Trophoblast cell (in vitro differentiated cells and primary cell): ENCODE measurements around the gene COL23A1.

Source experiments
- DNase-seq, 2 donors: peaks; one replicate each; pipeline ENCODE4 v3.0.0-alpha.2; 2016
- H2AFZ ChIP-seq: 2 replicates; pipeline ENCODE4 v1.6.1; 2013; ENCODE audit warnings: low read length, moderate library complexity, mild to moderate bottlenecking; ENCODE audit not compliant: insufficient read depth, poor library complexity
- H2AK5ac ChIP-seq: 2 replicates; pipeline ENCODE4 v1.6.1; 2013; ENCODE audit warnings: mild to moderate bottlenecking, low read length
- H2BK120ac ChIP-seq: 2 replicates; pipeline ENCODE4 v1.6.1; 2013; ENCODE audit warnings: low read length, mild to moderate bottlenecking, moderate library complexity; ENCODE audit not compliant: insufficient read depth, poor library complexity
- H2BK12ac ChIP-seq: 2 replicates; pipeline ENCODE4 v1.6.1; 2013; ENCODE audit warnings: mild to moderate bottlenecking, low read length, moderate library complexity
- H2BK5ac ChIP-seq: 2 replicates; pipeline ENCODE4 v1.6.1; 2013; ENCODE audit warnings: low read length, low read depth, moderate library complexity, mild to moderate bottlenecking; ENCODE audit not compliant: poor library complexity
- H3K14ac ChIP-seq: 2 replicates; pipeline ENCODE4 v1.6.1; 2013; ENCODE audit warnings: mild to moderate bottlenecking, low read length
- H3K18ac ChIP-seq: 2 replicates; pipeline ENCODE4 v1.6.1; 2013; ENCODE audit warnings: mild to moderate bottlenecking, low read length
- H3K23ac ChIP-seq: 2 replicates; pipeline ENCODE4 v1.6.1; 2013; ENCODE audit warnings: low read length
- H3K27ac ChIP-seq: 2 replicates; pipeline ENCODE4 v1.5.1; 2013; ENCODE audit warnings: low read depth, mild to moderate bottlenecking, inconsistent platforms, low read length, moderate library complexity
- H3K27me3 ChIP-seq: 2 replicates; pipeline ENCODE4 v1.6.1; 2013; ENCODE audit warnings: inconsistent platforms, mild to moderate bottlenecking, low read length, moderate library complexity; ENCODE audit not compliant: insufficient read depth
- H3K36me3 ChIP-seq, 2 experiments: 1 replicate in 1 of 2; 2 replicates in 1 of 2; pipeline ENCODE4 v1.6.1; 2013; ENCODE audit warnings: low read length in 2 of 2, mild to moderate bottlenecking in 2 of 2, moderate library complexity in 1 of 2; ENCODE audit not compliant: insufficient read depth in 2 of 2, control insufficient read depth in 1 of 2
- H3K4ac ChIP-seq: 2 replicates; pipeline ENCODE4 v1.6.1; 2013; ENCODE audit warnings: low read depth, mild to moderate bottlenecking, low read length, moderate library complexity
- H3K4me1 ChIP-seq, 2 experiments: 1 replicate in 1 of 2; 2 replicates in 1 of 2; pipeline ENCODE4 v1.6.1; 2013; ENCODE audit warnings: low read length in 2 of 2, mild to moderate bottlenecking in 2 of 2, moderate library complexity in 1 of 2; ENCODE audit not compliant: insufficient read depth in 2 of 2, control insufficient read depth in 1 of 2
- H3K4me2 ChIP-seq: 2 replicates; pipeline ENCODE4 v1.6.1; 2013; ENCODE audit warnings: inconsistent platforms, mild to moderate bottlenecking, low read length, moderate library complexity
- H3K4me3 ChIP-seq: 2 replicates; pipeline ENCODE4 v1.5.1; 2013; ENCODE audit warnings: mild to moderate bottlenecking, low read depth, low read length, inconsistent platforms
- H3K79me1 ChIP-seq: one replicate; pipeline ENCODE4 v1.6.1; 2013; ENCODE audit warnings: low read length
- H3K79me2 ChIP-seq: 2 replicates; pipeline ENCODE4 v1.6.1; 2013; ENCODE audit warnings: low read length, mild to moderate bottlenecking; ENCODE audit not compliant: control insufficient read depth, insufficient read depth, poor library complexity
- H3K9ac ChIP-seq: 2 replicates; pipeline ENCODE4 v1.6.1; 2013; ENCODE audit warnings: mild to moderate bottlenecking, low read length
- H3K9me3 ChIP-seq: 2 replicates; pipeline ENCODE4 v1.6.1; 2013; ENCODE audit warnings: low read depth, mild to moderate bottlenecking, control low read depth, inconsistent platforms, low read length; ENCODE audit not compliant: insufficient read depth
- H4K12ac ChIP-seq: 2 replicates; pipeline ENCODE4 v1.6.1; 2013; ENCODE audit warnings: low read depth, mild to moderate bottlenecking, low read length, moderate library complexity
- H4K8ac ChIP-seq: 2 replicates; pipeline ENCODE4 v1.6.1; 2013; ENCODE audit warnings: low read depth, mild to moderate bottlenecking, low read length, moderate library complexity
- H4K91ac ChIP-seq: one replicate; pipeline ENCODE4 v1.6.1; 2013; ENCODE audit warnings: low read depth, mild to moderate bottlenecking, low read length, moderate library complexity
- WGBS: extraction: QIAGEN DNeasy Blood & Tissue Kit; methylation state at CpG from one replicate; pipeline ENCODE4 v1.1.7; 2013; ENCODE audit warnings: missing lambda C conversion rate; ENCODE audit not compliant: insufficient read length, insufficient coverage; ENCODE audit errors: extremely low coverage; 5-methylcytosine and 5-hydroxymethylcytosine counted together

Gene COL23A1

GRCh38 chr5:178323961-178324360 is 266.2 kb downstream of the COL23A1 start:
- Histone ChIP-seq H2AFZ (no peak overlapping the region), H2BK120ac (no peak overlapping the region), H3K4ac (no peak overlapping the region), H3K18ac (no peak overlapping the region), H2BK5ac (no peak overlapping the region), H3K9ac (no peak overlapping the region), H4K8ac (no peak overlapping the region), H4K12ac (no peak overlapping the region), H3K4me3 (no peak overlapping the region), H3K27ac (no peak overlapping the region), H4K91ac (no peak overlapping the region), H3K23ac (no peak overlapping the region), H3K9me3 (peaks cover 2% of the 10 kb centered on the region), H2BK12ac (no peak overlapping the region), H3K27me3 (no peaks in the 10 kb centered on the region), H3K79me2 (no peaks in the 10 kb centered on the region), H3K36me3 (no peaks in the 10 kb centered on the region), H3K4me1 (no peaks in the 10 kb centered on the region), H2AK5ac (no peak overlapping the region), H3K79me1 (no peaks in the 10 kb centered on the region), H3K4me2 (no peak overlapping the region), H3K14ac (no peak overlapping the region)
- DNase-seq: no peak
- no CpG with 5 or more reads among the region's 7 CpGs for WGBS

GRCh38 chr5:178323541-178323865 is 266.7 kb downstream of the COL23A1 start:
- Histone ChIP-seq H3K4me1 (no peaks in the 10 kb centered on the region), H3K4me2 (no peak overlapping the region), H4K12ac (no peak overlapping the region), H3K18ac (no peak overlapping the region), H3K27me3 (no peaks in the 10 kb centered on the region), H3K4me3 (no peak overlapping the region), H2BK12ac (no peak overlapping the region), H3K9me3 (peaks cover 2% of the 10 kb centered on the region), H2BK120ac (no peak overlapping the region), H4K8ac (no peak overlapping the region), H3K9ac (no peak overlapping the region), H3K27ac (no peak overlapping the region), H2AFZ (no peak overlapping the region), H2BK5ac (no peak overlapping the region), H3K36me3 (no peaks in the 10 kb centered on the region), H3K23ac (no peak overlapping the region), H3K4ac (no peak overlapping the region), H4K91ac (no peak overlapping the region), H3K79me1 (no peaks in the 10 kb centered on the region), H2AK5ac (no peak overlapping the region), H3K79me2 (no peaks in the 10 kb centered on the region), H3K14ac (no peak overlapping the region)
- DNase-seq: no peak
- no CpG with 5 or more reads among the region's 6 CpGs for WGBS

DNA sequence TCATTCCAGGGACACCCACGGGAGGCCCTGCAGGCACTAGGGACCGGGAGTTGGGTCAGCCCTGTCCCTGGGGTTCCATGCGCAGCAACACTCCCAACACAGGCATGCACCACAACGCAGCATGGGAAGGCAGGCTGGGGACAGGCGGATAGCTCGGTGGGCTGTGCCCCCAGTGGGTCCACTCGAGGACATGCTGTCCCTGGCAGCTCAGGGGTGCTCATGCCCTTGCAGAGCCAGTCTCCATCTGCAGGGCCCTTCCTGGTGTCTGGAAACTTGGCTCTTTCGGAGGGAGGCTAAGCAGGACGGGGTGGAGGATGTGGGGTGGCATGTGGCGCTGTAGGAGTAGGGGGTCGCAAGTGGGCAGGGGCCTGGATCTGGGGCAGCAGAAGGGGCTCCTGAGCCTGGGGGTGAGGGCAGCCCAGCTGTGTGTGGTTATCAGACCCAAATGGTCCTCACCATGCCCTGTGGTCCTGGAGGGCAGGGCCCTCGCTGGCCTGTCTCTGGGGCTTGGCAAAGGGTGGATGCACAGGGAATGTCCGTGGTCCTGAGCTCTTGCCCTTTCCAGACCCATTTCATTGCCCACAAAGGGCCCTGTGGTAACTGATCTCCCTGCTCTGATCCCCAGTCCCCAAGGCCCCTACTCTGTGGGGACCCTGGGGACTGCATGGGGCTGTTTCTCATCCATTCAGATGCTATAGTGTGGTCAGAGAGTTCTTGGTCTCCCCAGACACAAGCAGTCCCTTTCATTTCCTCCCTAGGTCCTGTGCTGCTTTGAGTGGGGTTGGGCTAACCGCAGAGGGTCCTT is 267.3 kb downstream of the COL23A1 start:
- no CpG with 5 or more reads among the region's 14 CpGs for WGBS
- H2BK120ac ChIP-seq: no peak overlapping the region

GRCh38 chr5:178320281-178320855 is 269.8 kb downstream of the COL23A1 start:
- no peak overlapping the region for H3K23ac ChIP-seq
- no peak overlapping the region for H4K91ac ChIP-seq
- no peak overlapping the region for H3K14ac ChIP-seq
- no peak overlapping the region for H2BK120ac ChIP-seq
- H3K79me1 ChIP-seq: no peaks in the 10 kb centered on the region
- WGBS: no CpG with 5 or more reads among the region's 18 CpGs
- H3K4me1 ChIP-seq: no peaks in the 10 kb centered on the region
- H4K12ac ChIP-seq: no peak overlapping the region
- H2BK5ac ChIP-seq: no peak overlapping the region
- H2AFZ ChIP-seq: no peak overlapping the region
- no peaks in the 10 kb centered on the region for H3K79me2 ChIP-seq
- no peak overlapping the region for H3K4me3 ChIP-seq
- no peak overlapping the region for H3K4ac ChIP-seq
- no peak overlapping the region for H3K4me2 ChIP-seq
- H3K9ac ChIP-seq: no peak overlapping the region
- H3K27ac ChIP-seq: no peak overlapping the region
- H2BK12ac ChIP-seq: no peak overlapping the region
- no peak overlapping the region for H4K8ac ChIP-seq
- H3K9me3 ChIP-seq: peaks cover 2% of the 10 kb centered on the region
- H3K18ac ChIP-seq: no peak overlapping the region
- DNase-seq: no peak
- H3K27me3 ChIP-seq: no peaks in the 10 kb centered on the region
- H3K36me3 ChIP-seq: no peaks in the 10 kb centered on the region
- no peak overlapping the region for H2AK5ac ChIP-seq

More for the DNA sequence above, 267.3 kb downstream of the COL23A1 start:
- Histone ChIP-seq H3K9ac (no peak overlapping the region), H2BK12ac (no peak overlapping the region), H4K91ac (no peak overlapping the region), H2AK5ac (no peak overlapping the region), H3K23ac (no peak overlapping the region), H2AFZ (no peak overlapping the region), H3K36me3 (no peaks in the 10 kb centered on the region), H2BK5ac (no peak overlapping the region), H4K12ac (no peak overlapping the region), H3K9me3 (peaks cover 2% of the 10 kb centered on the region), H3K4me3 (no peak overlapping the region), H3K4ac (no peak overlapping the region), H3K14ac (no peak overlapping the region), H3K4me1 (no peaks in the 10 kb centered on the region), H3K18ac (no peak overlapping the region), H3K27ac (no peak overlapping the region), H3K27me3 (no peaks in the 10 kb centered on the region), H3K79me2 (no peaks in the 10 kb centered on the region), H4K8ac (no peak overlapping the region), H3K79me1 (no peaks in the 10 kb centered on the region), H3K4me2 (no peak overlapping the region)
- DNase-seq: no peak
